Muscle layer of duodenum (tissue), 2 donors: ENCODE measurements around the gene CDCP2.

ENCODE experiments used
- H3K27ac ChIP-seq: one replicate; pipeline ENCODE4 v1.7.0; 2013; ENCODE audit warnings: mild to moderate bottlenecking, low read length
- H3K27me3 ChIP-seq: one replicate; pipeline ENCODE4 v1.7.0; 2013; ENCODE audit warnings: low read depth, mild to moderate bottlenecking, control low read depth, low read length
- H3K36me3 ChIP-seq, 2 donors: one replicate each; pipeline ENCODE4 v1.7.0; 2013; ENCODE audit warnings: low read length in 2 of 2, control low read depth in 1 of 2, mild to moderate bottlenecking in 1 of 2; ENCODE audit not compliant: insufficient read depth in 2 of 2, control insufficient read depth in 1 of 2
- H3K4me1 ChIP-seq, 2 donors: one replicate each; pipeline ENCODE4 v1.7.0; 2013; ENCODE audit warnings: low read length in 2 of 2, mild to moderate bottlenecking in 2 of 2, control low read depth in 1 of 2, moderate library complexity in 1 of 2; ENCODE audit not compliant: insufficient read depth in 2 of 2, control insufficient read depth in 1 of 2
- H3K4me3 ChIP-seq, 2 donors: one replicate each; pipeline ENCODE4 v1.7.0; 2013; ENCODE audit warnings: low read length in 2 of 2, low read depth in 1 of 2, mild to moderate bottlenecking in 1 of 2
- H3K9me3 ChIP-seq, 2 donors: one replicate each; pipeline ENCODE4 v1.7.0; 2013; ENCODE audit warnings: low read length in 2 of 2, control low read depth in 1 of 2, mild to moderate bottlenecking in 1 of 2; ENCODE audit not compliant: control insufficient read depth in 1 of 2
- donor health status: healthy.

CDCP2 gene

DNA sequence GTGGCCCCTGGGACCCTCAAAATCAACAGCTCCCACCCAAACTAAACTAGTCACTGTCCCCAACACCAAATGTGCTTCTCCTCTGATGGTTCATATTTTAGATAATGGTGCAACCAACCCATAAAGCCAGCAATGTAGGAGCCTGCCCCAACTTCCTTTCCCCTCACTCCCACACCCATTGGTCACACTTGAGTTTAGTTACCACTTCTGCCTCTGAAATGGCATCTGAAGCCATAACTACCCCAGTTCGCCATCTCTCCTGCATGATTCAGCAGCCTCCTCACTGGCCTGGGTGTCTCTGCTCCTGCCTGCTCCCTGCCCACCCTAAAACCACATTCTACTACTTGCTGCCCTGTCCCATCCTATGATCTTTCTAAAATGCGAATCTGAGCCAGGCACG is 3.4 kb upstream of the CDCP2 start:
- Histone ChIP-seq H3K27ac (no peak overlapping the region), H3K9me3 (no peaks in the 10 kb centered on the region), H3K4me1 (no peaks in the 10 kb centered on the region), H3K4me3 (no peak overlapping the region), H3K27me3 (no peaks in the 10 kb centered on the region), H3K36me3 (no peaks in the 10 kb centered on the region)

DNA sequence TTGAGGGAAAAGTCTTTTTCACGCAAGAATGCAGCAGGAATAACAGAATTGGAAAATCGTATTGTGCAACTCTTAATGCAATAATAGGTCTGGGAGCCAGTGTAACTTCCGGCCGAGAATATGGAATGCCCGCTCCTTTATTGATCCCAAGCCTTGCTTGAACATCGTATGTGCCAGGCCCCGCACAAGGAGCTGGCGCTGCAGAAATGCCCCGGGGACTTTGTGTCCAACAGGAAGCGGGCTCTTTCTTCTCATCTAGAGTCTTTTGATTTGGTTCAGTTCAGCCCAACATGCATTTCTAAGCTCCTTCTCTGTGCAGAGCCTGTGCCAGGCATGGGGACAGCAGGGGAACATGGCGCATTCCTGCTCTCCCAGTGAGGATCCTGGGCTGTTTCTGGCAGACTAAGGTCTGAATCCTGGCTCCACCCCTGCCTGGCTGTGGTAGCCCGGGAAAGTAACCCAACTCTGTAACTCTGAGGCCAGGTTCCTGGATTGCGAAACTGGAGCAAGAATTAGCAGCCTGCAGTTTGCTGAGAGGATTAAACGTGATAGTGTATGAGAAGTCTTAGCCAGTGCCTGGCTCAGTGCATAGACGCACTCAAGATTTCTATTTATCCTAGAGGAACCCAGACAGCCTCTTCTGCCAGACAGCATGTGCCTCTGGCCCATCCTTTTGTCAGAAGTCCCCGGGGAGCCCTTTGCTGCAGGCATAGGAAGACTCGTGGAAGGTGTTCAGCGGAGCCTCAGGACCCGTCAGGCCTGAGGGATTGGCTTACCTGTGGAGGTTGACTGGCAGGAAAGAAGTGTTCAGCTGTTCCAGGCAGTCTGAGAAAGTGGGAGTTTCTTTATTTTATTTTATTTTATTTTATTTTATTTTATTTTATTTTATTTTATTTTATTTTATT is 987 bp upstream of the CDCP2 start:
- Histone ChIP-seq H3K36me3 (no peaks in the 10 kb centered on the region), H3K9me3 (no peaks in the 10 kb centered on the region), H3K27me3 (no peaks in the 10 kb centered on the region), H3K27ac (no peak overlapping the region), H3K4me3 (no peak overlapping the region), H3K4me1 (no peaks in the 10 kb centered on the region)

DNA sequence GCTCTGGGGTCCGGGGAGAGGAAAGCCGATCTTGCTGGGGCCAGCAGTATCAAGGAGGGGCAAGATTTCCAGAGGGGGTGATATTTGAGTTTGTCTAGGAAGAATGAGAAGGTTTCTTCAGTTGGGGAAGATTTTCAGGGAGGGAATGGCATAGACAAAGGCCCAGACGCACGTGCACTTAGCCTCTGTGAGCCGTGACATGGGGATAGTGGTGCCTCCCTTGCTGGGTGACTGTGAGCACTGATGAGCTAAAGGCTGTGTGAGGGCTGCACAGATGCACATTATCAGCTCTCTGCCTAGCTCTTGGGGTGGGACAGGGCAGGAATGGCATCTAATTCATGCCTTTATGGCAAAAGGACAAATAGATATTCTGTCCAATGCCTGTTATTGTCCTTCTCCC is 1.8 kb downstream of the CDCP2 start:
- H3K4me1 ChIP-seq, result no peaks in the 10 kb centered on the region
- no peaks in the 10 kb centered on the region for H3K9me3 ChIP-seq
- H3K4me3 ChIP-seq, result no peak overlapping the region
- H3K27me3 ChIP-seq, result no peaks in the 10 kb centered on the region
- H3K27ac ChIP-seq, result no peak overlapping the region
- no peaks in the 10 kb centered on the region for H3K36me3 ChIP-seq

DNA sequence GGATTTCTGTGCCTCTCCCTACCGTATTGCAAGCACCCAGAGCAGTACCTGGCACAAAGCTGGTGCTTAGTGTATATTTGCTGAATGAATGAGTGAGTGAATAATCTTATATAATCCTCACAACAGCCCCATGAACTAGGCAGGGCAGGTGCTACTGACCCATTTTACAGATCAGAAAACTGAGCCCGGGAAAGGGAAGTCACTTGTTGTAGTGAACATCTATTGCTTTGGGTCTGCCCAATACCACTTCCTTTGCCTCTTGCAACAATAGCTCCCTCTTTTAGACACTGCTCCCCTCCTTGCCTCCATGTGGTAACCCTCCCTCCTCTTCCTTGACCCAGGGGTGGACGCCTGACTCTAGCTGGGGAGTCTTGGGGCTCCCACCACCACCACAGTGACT is 3.1 kb downstream of the CDCP2 start:
- H3K4me3 ChIP-seq, result no peak overlapping the region
- H3K27me3 ChIP-seq, result no peaks in the 10 kb centered on the region
- H3K9me3 ChIP-seq, result no peaks in the 10 kb centered on the region
- no peak overlapping the region for H3K27ac ChIP-seq
- no peaks in the 10 kb centered on the region for H3K4me1 ChIP-seq
- no peaks in the 10 kb centered on the region for H3K36me3 ChIP-seq

DNA sequence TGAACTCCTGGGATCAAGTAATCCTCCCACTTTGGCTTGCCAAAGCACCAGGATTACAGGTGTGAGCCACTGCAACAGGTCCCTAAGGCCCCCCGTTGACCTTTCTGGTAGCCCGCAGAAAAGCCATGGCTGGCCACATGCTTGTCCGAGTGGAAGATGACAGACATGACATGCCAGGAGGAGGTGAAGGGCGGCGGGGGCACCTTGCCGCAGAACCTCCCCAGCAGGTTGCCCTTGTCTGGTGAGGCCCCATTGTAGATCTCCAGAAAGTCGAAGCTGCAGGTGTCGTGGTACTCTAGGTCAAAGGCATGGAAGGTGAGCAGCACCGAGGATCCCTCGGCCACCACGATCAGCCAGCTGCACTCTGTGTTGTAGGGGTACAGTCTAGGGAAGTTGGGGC is 8.4 kb downstream of the CDCP2 start:
- Histone ChIP-seq H3K27ac (no peak overlapping the region), H3K27me3 (no peaks in the 10 kb centered on the region)

DNA sequence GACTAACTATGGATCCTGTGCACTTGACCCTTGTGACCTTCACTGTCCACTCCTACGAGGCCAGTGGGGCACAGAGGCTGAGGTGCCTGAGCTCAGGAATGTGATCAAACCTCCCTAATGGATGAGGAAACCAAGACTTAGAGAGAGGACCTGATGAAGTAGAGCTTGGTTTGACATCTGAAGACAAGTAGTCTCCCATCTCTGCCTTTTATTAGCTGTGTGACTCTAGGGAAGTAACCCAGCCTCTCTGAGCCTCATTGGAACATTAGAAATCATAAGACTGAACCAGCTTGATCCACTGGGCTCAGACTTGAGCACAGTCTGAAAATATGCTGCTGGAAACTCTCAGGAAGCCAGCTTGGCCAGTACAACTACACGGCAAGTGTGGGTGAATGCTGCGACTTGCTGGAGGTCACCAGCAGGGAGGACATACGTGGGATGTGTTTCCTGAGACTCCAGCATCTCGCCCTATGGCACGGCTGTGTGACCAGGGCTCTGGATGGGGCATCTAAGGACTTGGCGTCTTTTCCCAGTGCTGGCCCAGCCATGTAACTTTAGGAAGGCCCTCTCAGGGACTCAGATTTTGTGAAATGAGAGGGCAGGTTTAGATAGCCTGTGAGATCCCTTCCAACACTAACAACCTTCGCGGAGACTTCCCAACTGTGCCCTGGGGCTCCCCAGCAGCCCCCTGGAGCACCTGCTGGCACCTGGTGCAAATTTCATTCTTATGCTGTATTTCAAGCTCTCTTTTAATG is 10.5 kb downstream of the CDCP2 start:
- Histone ChIP-seq H3K9me3 (no peaks in the 10 kb centered on the region), H3K36me3 (no peaks in the 10 kb centered on the region), H3K27ac (no peak overlapping the region), H3K4me1 (no peaks in the 10 kb centered on the region), H3K27me3 (no peaks in the 10 kb centered on the region), H3K4me3 (no peak overlapping the region)

More for the DNA sequence above, 8.4 kb downstream of the CDCP2 start:
- Histone ChIP-seq H3K9me3 (no peaks in the 10 kb centered on the region), H3K36me3 (no peaks in the 10 kb centered on the region), H3K4me1 (no peaks in the 10 kb centered on the region), H3K4me3 (no peak overlapping the region)

DNA sequence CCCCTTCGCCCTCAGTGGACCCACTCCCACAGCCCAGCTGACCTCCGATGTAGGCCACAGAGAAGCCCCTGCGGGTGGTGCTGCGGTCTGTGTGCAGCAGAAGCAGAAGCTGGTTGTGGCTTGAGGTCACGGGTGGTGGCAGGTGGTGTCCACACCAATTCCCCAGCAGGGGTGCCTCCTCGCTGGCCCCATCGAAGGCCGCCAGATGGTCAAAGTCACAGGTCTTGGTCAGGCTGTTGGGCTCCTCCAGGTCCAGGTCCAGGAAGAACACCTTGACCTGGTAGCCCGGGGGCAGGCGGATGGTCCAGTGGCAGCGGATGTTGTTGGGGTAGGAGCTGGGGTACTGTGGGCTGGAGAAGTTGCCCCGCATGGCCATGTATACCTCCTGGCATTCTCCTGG is 13.1 kb downstream of the CDCP2 start:
- H3K27ac ChIP-seq, result no peak overlapping the region
- H3K27me3 ChIP-seq, result no peaks in the 10 kb centered on the region
- H3K4me1 ChIP-seq, result no peaks in the 10 kb centered on the region
- no peak overlapping the region for H3K4me3 ChIP-seq
- H3K9me3 ChIP-seq, result no peaks in the 10 kb centered on the region
- no peaks in the 10 kb centered on the region for H3K36me3 ChIP-seq

DNA sequence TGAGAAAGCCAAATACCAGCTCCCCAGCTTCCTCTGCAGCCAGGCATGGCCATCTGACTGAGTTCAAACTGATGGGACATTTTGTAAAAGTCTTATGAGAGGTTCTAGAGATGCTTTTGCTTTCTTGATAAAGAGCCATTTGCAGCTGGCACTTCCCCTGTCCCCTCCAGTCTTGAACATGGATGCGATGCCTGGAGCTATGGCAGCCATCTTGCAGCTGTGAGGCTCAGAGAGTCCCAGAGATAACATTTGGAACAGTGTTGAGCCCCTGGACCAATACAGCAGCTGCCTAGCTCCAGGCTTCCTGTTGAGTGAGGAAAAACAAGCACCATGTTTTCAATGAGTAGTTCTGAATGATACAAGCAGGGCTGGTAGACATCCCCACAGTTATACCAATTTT is 13.8 kb downstream of the CDCP2 start:
- H3K36me3 ChIP-seq, result no peaks in the 10 kb centered on the region
- no peaks in the 10 kb centered on the region for H3K27me3 ChIP-seq
- no peak overlapping the region for H3K27ac ChIP-seq
- H3K4me1 ChIP-seq, result no peaks in the 10 kb centered on the region
- no peaks in the 10 kb centered on the region for H3K9me3 ChIP-seq
- no peak overlapping the region for H3K4me3 ChIP-seq

DNA sequence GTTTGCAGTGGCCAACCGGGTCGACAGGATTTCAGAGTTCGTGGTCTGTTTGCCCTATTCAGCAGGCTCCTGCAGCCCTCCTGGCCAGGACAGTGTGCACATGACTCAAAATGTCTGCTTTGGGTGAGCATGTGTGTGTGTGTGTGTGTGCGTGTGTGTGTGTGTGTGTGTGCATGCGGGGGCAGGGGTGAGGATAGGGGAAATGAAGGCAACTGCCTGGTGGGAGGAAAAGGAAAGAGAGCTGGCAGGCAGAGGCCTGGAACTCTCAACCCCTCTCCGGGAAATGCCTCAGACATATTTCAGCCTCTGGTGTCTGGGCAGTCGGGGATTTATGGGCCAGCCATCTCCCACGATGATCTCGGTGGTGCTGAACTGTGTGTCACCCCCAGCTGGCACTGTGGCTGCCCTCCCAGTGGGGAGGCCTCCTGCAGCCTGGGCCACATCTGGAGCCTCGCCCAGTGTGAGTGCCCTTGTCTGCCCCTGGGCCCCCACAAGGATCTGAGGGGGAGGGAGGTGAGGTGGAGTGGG is 15.2 kb downstream of the CDCP2 start:
- Histone ChIP-seq H3K27me3 (no peaks in the 10 kb centered on the region), H3K27ac (no peak overlapping the region), H3K4me1 (no peaks in the 10 kb centered on the region), H3K36me3 (no peaks in the 10 kb centered on the region), H3K9me3 (no peaks in the 10 kb centered on the region), H3K4me3 (no peak overlapping the region)

DNA sequence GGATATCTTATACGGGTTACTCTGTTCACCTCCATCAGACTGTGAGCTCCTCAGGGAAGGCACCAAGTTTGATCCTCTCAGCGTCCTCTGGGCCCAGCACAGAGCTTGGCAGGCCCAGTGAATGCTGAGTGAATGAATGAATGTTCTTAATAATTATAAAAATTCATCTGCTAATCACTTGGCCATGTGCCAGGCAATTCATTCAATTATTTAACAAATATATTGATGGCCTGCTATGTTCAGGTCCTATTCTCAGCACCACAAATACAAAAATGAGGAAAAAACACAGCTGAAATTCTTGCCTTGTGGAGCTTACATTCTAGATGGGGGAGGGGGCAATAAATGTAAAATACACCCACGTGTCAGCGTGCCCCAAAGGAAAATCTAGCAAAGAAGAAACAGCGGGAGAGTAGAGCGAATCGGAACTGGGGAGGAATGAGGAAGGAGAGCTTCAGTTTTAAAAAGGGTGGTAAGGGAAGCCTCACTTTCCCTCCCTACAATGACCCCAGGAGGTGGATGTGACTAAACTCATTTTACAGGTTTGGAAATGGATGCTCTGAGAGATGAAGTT is 15.8 kb downstream of the CDCP2 start:
- Histone ChIP-seq H3K27me3 (no peaks in the 10 kb centered on the region), H3K4me1 (no peaks in the 10 kb centered on the region), H3K9me3 (no peaks in the 10 kb centered on the region), H3K36me3 (no peaks in the 10 kb centered on the region), H3K27ac (no peak overlapping the region), H3K4me3 (no peak overlapping the region)

DNA sequence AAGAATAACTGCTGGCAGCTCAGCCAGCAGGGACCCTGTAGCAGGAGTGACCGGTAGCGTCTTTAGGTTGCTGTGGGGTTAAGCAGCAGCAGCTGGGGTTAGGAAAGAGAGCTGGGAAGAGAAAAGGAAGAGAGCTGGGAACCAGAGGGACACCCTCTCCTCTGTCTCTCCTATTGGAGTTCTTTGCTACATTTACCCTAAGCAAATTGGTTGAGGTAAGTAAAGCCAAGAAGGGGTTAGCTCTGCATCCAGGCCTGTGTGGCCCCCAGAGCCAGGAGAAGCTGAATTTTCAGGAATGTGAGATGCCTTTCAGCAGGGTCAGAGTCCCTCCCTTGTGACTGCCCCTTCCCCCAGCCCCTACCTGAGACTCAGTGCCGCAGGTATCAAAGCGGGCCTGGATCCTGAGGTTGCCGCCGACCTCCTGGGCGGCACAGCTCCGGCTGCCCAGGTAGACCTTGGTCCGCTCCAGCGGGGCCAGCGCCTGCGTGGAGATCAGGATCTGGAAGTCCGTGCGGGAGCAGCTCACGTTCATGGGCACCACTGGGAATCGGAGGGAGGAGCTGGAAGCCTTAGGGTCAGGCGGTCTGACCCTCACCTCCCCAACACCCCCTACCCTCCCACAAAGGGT is 16.4 kb downstream of the CDCP2 start:
- Histone ChIP-seq H3K4me1 (no peaks in the 10 kb centered on the region), H3K9me3 (no peaks in the 10 kb centered on the region), H3K27me3 (no peaks in the 10 kb centered on the region), H3K27ac (no peak overlapping the region), H3K36me3 (no peaks in the 10 kb centered on the region), H3K4me3 (no peak overlapping the region)
